Activated CD8-positive, alpha-beta memory T cell treated with anti-CD3 and anti-CD28 coated beads, Interleukin-2, amount 50 U/mL, for 48 hours (primary cell): ENCODE measurements around the gene PRM2.

ENCODE experiments used
- DNase-seq: peaks from one replicate; pipeline ENCODE4 v3.0.0-alpha.2; 2020

The PRM2 gene

GRCh38 chr16:11242658-11243057, 33.6 kb downstream of the PRM2 start:
- no peak for DNase-seq

GRCh38 chr16:11241480-11242204, 34.6 kb downstream of the PRM2 start:
- no peak for DNase-seq

GRCh38 chr16:11240636-11241473, 35.4 kb downstream of the PRM2 start:
- no peak for DNase-seq

GRCh38 chr16:11239644-11240632, 36.3 kb downstream of the PRM2 start:
- no peak for DNase-seq

GRCh38 chr16:11238272-11239202, 37.7 kb downstream of the PRM2 start:
- no peak for DNase-seq

GRCh38 chr16:11236461-11237254, 39.6 kb downstream of the PRM2 start:
- DNase-seq, result peak; percentile 57

GRCh38 chr16:11235703-11235991, 40.6 kb downstream of the PRM2 start:
- DNase-seq, result no peak

GRCh38 chr16:11234884-11235702, 41.2 kb downstream of the PRM2 start:
- DNase-seq, result peak; percentile 60

GRCh38 chr16:11233727-11234376, 42.4 kb downstream of the PRM2 start:
- peak; percentile 85 for DNase-seq

- DNase-seq, result peak; percentile 95
Measured at GRCh38 chr16:11232852-11233726, 43.2 kb downstream of the PRM2 start.

GRCh38 chr16:11232302-11232851, 43.9 kb downstream of the PRM2 start:
- DNase-seq, result no peak

GRCh38 chr16:11231367-11231970, 44.8 kb downstream of the PRM2 start:
- peak; percentile 55 for DNase-seq

GRCh38 chr16:11229906-11230305, 46.4 kb downstream of the PRM2 start:
- DNase-seq, result no peak

- DNase-seq, result no peak
Measured at GRCh38 chr16:11229432-11229831, 46.8 kb downstream of the PRM2 start.

- DNase-seq, result no peak
Measured at GRCh38 chr16:11225677-11226549, 50.4 kb downstream of the PRM2 start.
